ENCODE results near the gene APOH. TPM values are rescaled to one million over a fixed set of nuclear protein-coding genes. Genes with fewer than 3 reads are reported as not detected.

APOH gene
- total and polyA plus RNA-seq, 2 of the 13 experiments (the other 11 are each of a cell fraction or from before 2014, with no cell fraction given) = 4,846 to 5,748 TPM

- TF ChIP-seq ZNF709 (CRISPR knock-in tag; IDR thresholded peaks at IDR 0.05) = peak; percentile 53; the same call in 1 of the 2 replicates
- TF ChIP-seq TCF7 (IDR thresholded peaks at IDR 0.05; ENCODE audit: low read depth) = no peak
- no peak for TF ChIP-seq ZNF326 (CRISPR knock-in tag; IDR thresholded peaks at IDR 0.05; ENCODE audit: borderline replicate concordance)
- no peak for TF ChIP-seq EZH2 (conservative IDR thresholded peaks at IDR 0.05; ENCODE audit: low read depth, low read length)
- no peak; the same call in 1 of the 2 replicates for TF ChIP-seq ZNF597 (CRISPR knock-in tag; IDR thresholded peaks at IDR 0.05)
- TF ChIP-seq HNF4G (IDR thresholded peaks at IDR 0.05; ENCODE audit: borderline replicate concordance, low read depth, low read length) = no peak
- TF ChIP-seq HNF4G (CRISPR knock-in tag; IDR thresholded peaks at IDR 0.05; ENCODE audit: borderline replicate concordance, low read depth) = no peak
- no peak for TF ChIP-seq NFRKB (IDR thresholded peaks at IDR 0.05)
- TF ChIP-seq, protein P1, sequence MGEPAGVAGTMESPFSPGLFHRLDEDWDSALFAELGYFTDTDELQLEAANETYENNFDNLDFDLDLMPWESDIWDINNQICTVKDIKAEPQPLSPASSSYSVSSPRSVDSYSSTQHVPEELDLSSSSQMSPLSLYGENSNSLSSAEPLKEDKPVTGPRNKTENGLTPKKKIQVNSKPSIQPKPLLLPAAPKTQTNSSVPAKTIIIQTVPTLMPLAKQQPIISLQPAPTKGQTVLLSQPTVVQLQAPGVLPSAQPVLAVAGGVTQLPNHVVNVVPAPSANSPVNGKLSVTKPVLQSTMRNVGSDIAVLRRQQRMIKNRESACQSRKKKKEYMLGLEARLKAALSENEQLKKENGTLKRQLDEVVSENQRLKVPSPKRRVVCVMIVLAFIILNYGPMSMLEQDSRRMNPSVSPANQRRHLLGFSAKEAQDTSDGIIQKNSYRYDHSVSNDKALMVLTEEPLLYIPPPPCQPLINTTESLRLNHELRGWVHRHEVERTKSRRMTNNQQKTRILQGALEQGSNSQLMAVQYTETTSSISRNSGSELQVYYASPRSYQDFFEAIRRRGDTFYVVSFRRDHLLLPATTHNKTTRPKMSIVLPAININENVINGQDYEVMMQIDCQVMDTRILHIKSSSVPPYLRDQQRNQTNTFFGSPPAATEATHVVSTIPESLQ (CRISPR knock-in tag; conservative IDR thresholded peaks at IDR 0.05) = no peak
- peak; percentile 71 for TF ChIP-seq MNT (IDR thresholded peaks at IDR 0.05)
- no peak for TF ChIP-seq ZNF512 (CRISPR knock-in tag; IDR thresholded peaks at IDR 0.05)
- peak; percentile 78 for TF ChIP-seq SP4 (CRISPR knock-in tag; IDR thresholded peaks at IDR 0.05)
- no peak for TF ChIP-seq MEIS1 (CRISPR knock-in tag; IDR thresholded peaks at IDR 0.05; ENCODE audit: borderline replicate concordance)
- no peak for TF ChIP-seq XBP1 (CRISPR knock-in tag; IDR thresholded peaks at IDR 0.05)
- TF ChIP-seq ZNF362 (CRISPR knock-in tag; IDR thresholded peaks at IDR 0.05; ENCODE audit: borderline replicate concordance) = no peak
- no peak for TF ChIP-seq NONO (IDR thresholded peaks at IDR 0.05)
- peak; percentile 84; the same call in 1 of the 2 replicates for TF ChIP-seq NONO (CRISPR knock-in tag; conservative IDR thresholded peaks at IDR 0.05)
- no peak for TF ChIP-seq CREB1 (IDR thresholded peaks at IDR 0.05)
- TF ChIP-seq CREB1 (CRISPR knock-in tag; IDR thresholded peaks at IDR 0.05) = no peak
- no peak for TF ChIP-seq ZNF775 (CRISPR knock-in tag; IDR thresholded peaks at IDR 0.05; ENCODE audit: borderline replicate concordance)
- TF ChIP-seq HES4 (CRISPR knock-in tag; IDR thresholded peaks at IDR 0.05; ENCODE audit: borderline replicate concordance) = peak; percentile 74
- peak; percentile 49; the same call in 1 of the 2 replicates for TF ChIP-seq ZSCAN21 (CRISPR knock-in tag; IDR thresholded peaks at IDR 0.05; ENCODE audit: borderline replicate concordance)
- TF ChIP-seq ZNF776 (CRISPR knock-in tag; IDR thresholded peaks at IDR 0.05) = no peak; the same call in 1 of the 2 replicates
- TF ChIP-seq SSRP1 (CRISPR knock-in tag; IDR thresholded peaks at IDR 0.05) = no peak
These were observed 37.4 kb downstream of the APOH start, which contains the start of gene CEP112 (continued) for GRCh38 chr17:66191593-66192377.

Measured in HepG2 (cell line).